Trophoblast cell (in vitro differentiated cells and primary cell): ENCODE data around the gene CXXC5.
A peak's percentile ranks its signal among the peaks of the same experiment; 100 is the strongest.

Experiments
- DNase-seq, 2 donors: peaks; one replicate each; pipeline ENCODE4 v3.0.0-alpha.2; 2016
- H2AFZ ChIP-seq: 2 replicates; pipeline ENCODE4 v1.6.1; 2013; ENCODE audit warnings: low read length, moderate library complexity, mild to moderate bottlenecking; ENCODE audit not compliant: insufficient read depth, poor library complexity
- H2AK5ac ChIP-seq: 2 replicates; pipeline ENCODE4 v1.6.1; 2013; ENCODE audit warnings: mild to moderate bottlenecking, low read length
- H2BK120ac ChIP-seq: 2 replicates; pipeline ENCODE4 v1.6.1; 2013; ENCODE audit warnings: low read length, mild to moderate bottlenecking, moderate library complexity; ENCODE audit not compliant: insufficient read depth, poor library complexity
- H2BK12ac ChIP-seq: 2 replicates; pipeline ENCODE4 v1.6.1; 2013; ENCODE audit warnings: mild to moderate bottlenecking, low read length, moderate library complexity
- H2BK5ac ChIP-seq: 2 replicates; pipeline ENCODE4 v1.6.1; 2013; ENCODE audit warnings: low read length, low read depth, moderate library complexity, mild to moderate bottlenecking; ENCODE audit not compliant: poor library complexity
- H3K14ac ChIP-seq: 2 replicates; pipeline ENCODE4 v1.6.1; 2013; ENCODE audit warnings: mild to moderate bottlenecking, low read length
- H3K18ac ChIP-seq: 2 replicates; pipeline ENCODE4 v1.6.1; 2013; ENCODE audit warnings: mild to moderate bottlenecking, low read length
- H3K23ac ChIP-seq: 2 replicates; pipeline ENCODE4 v1.6.1; 2013; ENCODE audit warnings: low read length
- H3K27ac ChIP-seq: 2 replicates; pipeline ENCODE4 v1.5.1; 2013; ENCODE audit warnings: low read depth, mild to moderate bottlenecking, inconsistent platforms, low read length, moderate library complexity
- H3K27me3 ChIP-seq: 2 replicates; pipeline ENCODE4 v1.6.1; 2013; ENCODE audit warnings: inconsistent platforms, mild to moderate bottlenecking, low read length, moderate library complexity; ENCODE audit not compliant: insufficient read depth
- H3K36me3 ChIP-seq, 2 experiments: 1 replicate in 1 of 2; 2 replicates in 1 of 2; pipeline ENCODE4 v1.6.1; 2013; ENCODE audit warnings: low read length in 2 of 2, mild to moderate bottlenecking in 2 of 2, moderate library complexity in 1 of 2; ENCODE audit not compliant: insufficient read depth in 2 of 2, control insufficient read depth in 1 of 2
- H3K4ac ChIP-seq: 2 replicates; pipeline ENCODE4 v1.6.1; 2013; ENCODE audit warnings: low read depth, mild to moderate bottlenecking, low read length, moderate library complexity
- H3K4me1 ChIP-seq, 2 experiments: 1 replicate in 1 of 2; 2 replicates in 1 of 2; pipeline ENCODE4 v1.6.1; 2013; ENCODE audit warnings: low read length in 2 of 2, mild to moderate bottlenecking in 2 of 2, moderate library complexity in 1 of 2; ENCODE audit not compliant: insufficient read depth in 2 of 2, control insufficient read depth in 1 of 2
- H3K4me2 ChIP-seq: 2 replicates; pipeline ENCODE4 v1.6.1; 2013; ENCODE audit warnings: inconsistent platforms, mild to moderate bottlenecking, low read length, moderate library complexity
- H3K4me3 ChIP-seq: 2 replicates; pipeline ENCODE4 v1.5.1; 2013; ENCODE audit warnings: mild to moderate bottlenecking, low read depth, low read length, inconsistent platforms
- H3K79me1 ChIP-seq: one replicate; pipeline ENCODE4 v1.6.1; 2013; ENCODE audit warnings: low read length
- H3K79me2 ChIP-seq: 2 replicates; pipeline ENCODE4 v1.6.1; 2013; ENCODE audit warnings: low read length, mild to moderate bottlenecking; ENCODE audit not compliant: control insufficient read depth, insufficient read depth, poor library complexity
- H3K9ac ChIP-seq: 2 replicates; pipeline ENCODE4 v1.6.1; 2013; ENCODE audit warnings: mild to moderate bottlenecking, low read length
- H3K9me3 ChIP-seq: 2 replicates; pipeline ENCODE4 v1.6.1; 2013; ENCODE audit warnings: low read depth, mild to moderate bottlenecking, control low read depth, inconsistent platforms, low read length; ENCODE audit not compliant: insufficient read depth
- H4K12ac ChIP-seq: 2 replicates; pipeline ENCODE4 v1.6.1; 2013; ENCODE audit warnings: low read depth, mild to moderate bottlenecking, low read length, moderate library complexity
- H4K8ac ChIP-seq: 2 replicates; pipeline ENCODE4 v1.6.1; 2013; ENCODE audit warnings: low read depth, mild to moderate bottlenecking, low read length, moderate library complexity
- H4K91ac ChIP-seq: one replicate; pipeline ENCODE4 v1.6.1; 2013; ENCODE audit warnings: low read depth, mild to moderate bottlenecking, low read length, moderate library complexity
- WGBS: extraction: QIAGEN DNeasy Blood & Tissue Kit; methylation state at CpG from one replicate; pipeline ENCODE4 v1.1.7; 2013; ENCODE audit warnings: missing lambda C conversion rate; ENCODE audit not compliant: insufficient read length, insufficient coverage; ENCODE audit errors: extremely low coverage; 5-methylcytosine and 5-hydroxymethylcytosine counted together

CXXC5 gene

DNA sequence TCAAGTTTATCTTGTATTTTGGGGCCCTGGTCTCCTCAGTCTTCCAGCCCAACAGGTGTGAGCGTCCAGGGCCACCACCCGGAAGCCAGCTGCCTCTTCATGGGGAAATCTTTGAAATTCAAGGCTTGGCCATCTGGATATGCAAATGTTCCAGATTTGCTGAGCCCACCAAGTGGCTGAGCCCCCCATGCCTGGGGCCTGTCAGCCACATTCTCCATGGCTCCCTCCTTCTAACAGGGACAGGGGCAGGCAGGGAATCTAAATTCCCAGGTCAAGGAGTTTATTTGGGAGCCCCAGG, 14.2 kb upstream of the CXXC5 start:
- Histone ChIP-seq H3K18ac (no peak overlapping the region), H3K4me3 (no peak overlapping the region), H3K23ac (no peak overlapping the region), H3K79me1 (peaks cover 22% of the 10 kb centered on the region), H2BK5ac (no peak overlapping the region), H2BK12ac (peak overlapping the region; percentile 2), H3K4me2 (no peak overlapping the region), H4K8ac (no peak overlapping the region), H3K4me1 (peaks cover 28 to 44% of the 10 kb centered on the region in 2 experiments), H3K79me2 (peaks cover 3% of the 10 kb centered on the region), H2AFZ (no peak overlapping the region), H3K27ac (no peak overlapping the region), H4K12ac (no peak overlapping the region), H3K14ac (no peak overlapping the region), H2AK5ac (no peak overlapping the region), H3K9ac (no peak overlapping the region), H3K4ac (no peak overlapping the region), H3K36me3 (peaks cover 2 to 19% of the 10 kb centered on the region in 2 experiments), H3K27me3 (no peaks in the 10 kb centered on the region), H4K91ac (no peak overlapping the region), H2BK120ac (no peak overlapping the region), H3K9me3 (no peaks in the 10 kb centered on the region)
- no peak for DNase-seq
- no CpG with 5 or more reads among the region's 2 CpGs for WGBS

DNA sequence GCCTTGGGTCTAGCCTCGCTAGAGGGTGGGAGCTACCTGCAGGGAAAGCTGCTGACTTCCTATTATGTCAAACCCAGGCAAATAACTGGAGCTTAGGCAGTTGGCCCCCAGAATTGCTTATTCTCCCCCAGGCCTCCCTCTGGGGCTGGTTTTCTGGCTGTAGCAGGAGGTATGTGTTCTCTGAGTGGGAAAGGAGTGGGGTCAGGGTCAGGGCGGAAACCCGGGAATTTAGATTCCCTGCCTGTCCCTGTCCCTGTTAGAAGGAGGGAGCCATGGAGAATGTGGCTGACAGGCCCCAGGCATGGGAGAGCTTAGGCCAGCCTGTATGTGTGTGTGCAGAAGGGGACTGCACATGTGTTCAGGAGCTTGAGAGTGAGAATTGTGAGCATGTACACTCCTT, 13.6 kb upstream of the CXXC5 start:
- no peak overlapping the region for H3K27ac ChIP-seq

DNA sequence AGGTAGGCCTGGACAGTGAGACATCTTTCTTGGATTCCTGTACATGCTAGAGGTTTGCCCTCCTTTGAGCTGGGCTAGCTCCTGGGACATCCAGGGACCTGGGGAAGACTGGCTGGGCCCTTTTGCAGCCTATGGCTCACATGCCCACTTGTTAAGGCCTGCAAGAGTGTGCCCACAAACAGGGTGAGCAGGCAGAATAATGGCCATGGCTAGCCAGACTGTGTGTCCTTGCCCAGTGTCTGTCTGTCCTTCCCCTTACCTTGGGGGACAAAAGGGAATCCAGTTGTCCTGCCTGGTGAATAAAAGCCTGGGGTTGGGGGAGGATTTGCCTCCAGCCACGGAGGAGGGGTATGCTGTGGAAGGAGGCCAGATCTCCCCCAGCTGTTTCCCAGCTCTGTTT, 13.0 kb upstream of the CXXC5 start:
- Histone ChIP-seq H3K9me3 (no peaks in the 10 kb centered on the region), H3K27me3 (no peaks in the 10 kb centered on the region), H3K36me3 (peaks cover 0 to 12% of the 10 kb centered on the region in 2 experiments), H3K79me2 (peaks cover 5% of the 10 kb centered on the region), H3K4ac (peak overlapping the region; percentile 23), H2BK120ac (peak overlapping the region; percentile 12), H4K12ac (no peak overlapping the region), H2BK12ac (peak overlapping the region; percentile 44), H3K9ac (no peak overlapping the region), H3K4me3 (no peak overlapping the region), H3K4me1 (peaks cover 33 to 50% of the 10 kb centered on the region in 2 experiments), H3K79me1 (peaks cover 22% of the 10 kb centered on the region), H4K8ac (no peak overlapping the region), H3K27ac (no peak overlapping the region), H2BK5ac (no peak overlapping the region), H3K4me2 (no peak overlapping the region), H2AFZ (no peak overlapping the region), H2AK5ac (no peak overlapping the region), H3K18ac (peak overlapping the region; percentile 65), H3K14ac (peak overlapping the region; percentile 21), H3K23ac (no peak overlapping the region), H4K91ac (peak overlapping the region; percentile 18)
- WGBS: no CpG with 5 or more reads among the region's 1 CpG
- DNase-seq: no peak

More for the DNA sequence above, 13.6 kb upstream of the CXXC5 start:
- peaks cover 3% of the 10 kb centered on the region for H3K79me2 ChIP-seq
- H2AFZ ChIP-seq: no peak overlapping the region
- no peak overlapping the region for H4K8ac ChIP-seq
- H3K79me1 ChIP-seq: peaks cover 22% of the 10 kb centered on the region
- peaks cover 2 to 14% of the 10 kb centered on the region in 2 experiments for H3K36me3 ChIP-seq
- H3K4me3 ChIP-seq: no peak overlapping the region
- H2BK120ac ChIP-seq: no peak overlapping the region
- no peak overlapping the region for H2BK5ac ChIP-seq
- H3K14ac ChIP-seq: no peak overlapping the region
- no peak for DNase-seq
- H4K12ac ChIP-seq: no peak overlapping the region
- no CpG with 5 or more reads among the region's 3 CpGs for WGBS
- H3K9me3 ChIP-seq: no peaks in the 10 kb centered on the region
- H2BK12ac ChIP-seq: no peak overlapping the region
- H3K4me1 ChIP-seq: peaks cover 31 to 46% of the 10 kb centered on the region in 2 experiments
- H3K23ac ChIP-seq: no peak overlapping the region
- H3K9ac ChIP-seq: no peak overlapping the region
- H4K91ac ChIP-seq: no peak overlapping the region
- H3K27me3 ChIP-seq: no peaks in the 10 kb centered on the region
- H3K4me2 ChIP-seq: no peak overlapping the region
- H3K18ac ChIP-seq: no peak overlapping the region
- H2AK5ac ChIP-seq: peak overlapping the region; percentile 28
- H3K4ac ChIP-seq: no peak overlapping the region

DNA sequence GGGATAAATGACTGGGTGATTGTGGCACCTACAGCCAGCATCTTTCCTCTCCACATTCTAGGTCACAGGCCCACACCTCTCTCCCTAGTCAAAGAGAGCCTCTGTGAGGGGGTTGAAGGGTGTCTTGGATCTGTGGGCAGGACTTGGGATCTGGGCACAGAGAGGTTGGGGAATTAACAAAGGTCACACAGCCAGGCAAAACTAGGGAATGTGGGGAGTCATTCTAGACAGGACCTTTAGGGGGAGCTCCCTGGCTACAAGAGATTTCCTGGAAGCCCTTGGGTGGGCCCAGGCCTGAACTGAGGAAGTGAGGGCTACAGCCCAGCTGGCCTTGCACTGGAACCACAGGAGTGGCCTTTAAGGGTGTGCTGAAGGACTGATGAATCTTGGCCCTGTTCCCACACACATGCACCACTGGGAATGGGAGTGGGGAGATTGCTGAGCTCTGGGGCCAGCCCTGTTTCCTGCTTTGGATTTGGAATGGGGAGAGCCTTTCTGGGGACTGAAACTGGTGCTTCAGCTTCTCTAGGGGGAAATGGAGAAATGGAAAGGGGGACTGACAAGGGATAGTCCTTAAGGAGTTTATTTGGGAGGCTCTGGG, 12.4 kb upstream of the CXXC5 start:
- Histone ChIP-seq H4K91ac (peak overlapping the region; percentile 69), H3K36me3 (peaks cover 0 to 12% of the 10 kb centered on the region in 2 experiments), H3K23ac (no peak overlapping the region), H3K27me3 (no peaks in the 10 kb centered on the region), H3K27ac (peak overlapping the region; percentile 60), H2AK5ac (peak overlapping the region; percentile 52), H3K9me3 (no peaks in the 10 kb centered on the region), H2BK5ac (peak overlapping the region; percentile 26), H3K4me2 (no peak overlapping the region), H2BK12ac (peak overlapping the region; percentile 77), H3K4ac (peak overlapping the region; percentile 23), H3K14ac (peak overlapping the region; percentile 44), H3K79me1 (peaks cover 23% of the 10 kb centered on the region), H4K12ac (no peak overlapping the region), H4K8ac (peak overlapping the region; percentile 45), H2BK120ac (peak overlapping the region; percentile 57), H3K9ac (no peak overlapping the region), H3K18ac (peak overlapping the region; percentile 59), H2AFZ (no peak overlapping the region), H3K4me3 (no peak overlapping the region), H3K4me1 (peaks cover 37 to 52% of the 10 kb centered on the region in 2 experiments), H3K79me2 (peaks cover 5% of the 10 kb centered on the region)
- DNase-seq: peak in 1 of 2 donors; percentile 25
